Smooth muscle cell of the pulmonary artery (primary cell): Measurements from ENCODE around the gene VCP. TPM values are rescaled to one million over a fixed set of nuclear protein-coding genes. Genes with fewer than 3 reads are reported as not detected.

ENCODE experiments used
- total RNA-seq: library from RNA; depleted of rRNA; stranded (reverse); fragments of >200 nt; gene quantifications from 2 replicates; pipeline ENCODE4 v1.2.3, GENCODE V29; 2014

The VCP gene
- 381 and 478 TPM in 2 replicates for total RNA-seq

DNA sequence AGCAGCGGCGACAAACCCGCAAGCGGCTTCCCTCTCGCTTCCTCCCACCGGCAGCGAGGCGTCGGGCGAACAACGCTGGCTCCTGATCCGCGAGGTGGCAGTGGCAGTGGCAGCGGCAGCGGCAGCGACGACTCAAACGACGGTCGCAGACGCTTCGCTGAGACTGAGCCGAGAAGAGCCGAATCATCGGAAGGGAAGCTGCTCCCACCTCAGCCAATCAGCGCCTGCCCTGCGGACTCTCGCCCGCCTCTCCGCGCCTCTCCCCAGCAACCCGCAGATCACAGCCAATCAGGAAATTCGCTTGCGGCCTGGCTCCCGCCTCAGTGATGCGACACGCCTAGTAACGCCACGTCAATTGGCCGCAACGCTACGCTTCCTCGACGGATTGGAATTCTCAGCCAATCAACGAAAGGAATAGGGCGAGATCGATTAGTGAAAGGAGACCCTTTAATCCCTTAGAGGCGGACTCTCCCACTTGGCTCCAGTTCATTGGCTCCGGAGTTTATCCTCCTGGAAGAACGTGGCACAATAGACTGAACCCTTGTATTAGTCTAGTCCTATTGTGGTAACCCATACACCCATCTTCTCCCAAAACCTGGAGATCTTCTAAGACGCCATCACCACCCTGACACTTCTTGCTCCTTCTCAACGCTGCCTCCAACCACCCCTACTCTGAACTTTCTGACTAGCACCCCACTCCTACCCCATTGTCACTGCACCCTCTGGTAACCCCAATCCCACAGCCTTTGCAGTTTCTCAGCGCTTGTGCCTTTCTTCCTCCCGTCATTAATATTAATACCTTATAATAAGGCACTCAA, at the start of gene VCP:
Gene VCP (minus strand): TSS at position 165 of the 818 bp plus-strand sequence. CDS start 272 bp downstream, outside the sequence.

DNA sequence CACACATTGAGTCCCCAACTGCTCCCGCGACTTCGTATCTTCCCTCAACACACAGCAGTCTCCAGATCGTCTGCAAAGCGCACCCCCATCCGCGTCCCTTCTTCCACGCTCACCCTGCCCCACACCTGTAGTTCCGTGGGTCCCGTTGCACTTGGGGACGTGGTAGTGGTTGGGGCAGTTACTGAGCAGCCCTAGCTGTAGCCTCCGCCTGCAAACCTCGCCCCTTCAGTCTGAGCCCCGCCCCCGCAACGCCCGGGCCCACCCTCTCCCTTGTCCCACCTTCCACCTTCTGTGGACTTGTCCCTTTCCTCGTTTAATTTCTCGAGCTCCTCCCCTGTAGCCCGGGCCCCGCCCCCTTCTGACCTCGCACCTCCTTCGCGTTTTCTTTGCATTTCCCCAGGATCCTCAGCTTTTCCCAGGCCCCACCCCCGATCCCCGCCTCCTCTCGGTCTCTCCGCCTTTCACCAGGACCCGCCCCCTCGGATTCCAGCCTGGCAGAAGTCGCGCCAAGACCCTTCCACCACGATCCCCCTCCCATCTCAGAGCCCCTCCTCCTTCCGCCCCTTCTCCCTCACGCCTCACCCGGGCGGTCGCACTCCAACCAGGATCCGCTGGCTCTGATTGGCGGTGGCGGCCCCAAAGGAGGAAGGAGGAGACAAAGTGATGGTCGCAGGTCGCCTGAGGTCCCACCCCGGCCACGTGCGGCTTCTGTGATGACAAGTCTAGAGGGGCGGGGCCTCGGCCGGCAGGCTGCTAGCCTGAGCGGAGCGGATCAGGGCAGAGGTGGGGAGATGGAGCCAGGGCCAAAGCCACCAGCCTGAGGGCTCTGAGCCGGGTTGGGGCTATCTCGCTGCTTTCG, 43.5 kb upstream of the VCP start, which contains the start of gene ATOSB:
Gene ATOSB (minus strand): TSS at position 183 of the 859 bp plus-strand sequence. CDS start 7,588 bp downstream, outside the sequence.

DNA sequence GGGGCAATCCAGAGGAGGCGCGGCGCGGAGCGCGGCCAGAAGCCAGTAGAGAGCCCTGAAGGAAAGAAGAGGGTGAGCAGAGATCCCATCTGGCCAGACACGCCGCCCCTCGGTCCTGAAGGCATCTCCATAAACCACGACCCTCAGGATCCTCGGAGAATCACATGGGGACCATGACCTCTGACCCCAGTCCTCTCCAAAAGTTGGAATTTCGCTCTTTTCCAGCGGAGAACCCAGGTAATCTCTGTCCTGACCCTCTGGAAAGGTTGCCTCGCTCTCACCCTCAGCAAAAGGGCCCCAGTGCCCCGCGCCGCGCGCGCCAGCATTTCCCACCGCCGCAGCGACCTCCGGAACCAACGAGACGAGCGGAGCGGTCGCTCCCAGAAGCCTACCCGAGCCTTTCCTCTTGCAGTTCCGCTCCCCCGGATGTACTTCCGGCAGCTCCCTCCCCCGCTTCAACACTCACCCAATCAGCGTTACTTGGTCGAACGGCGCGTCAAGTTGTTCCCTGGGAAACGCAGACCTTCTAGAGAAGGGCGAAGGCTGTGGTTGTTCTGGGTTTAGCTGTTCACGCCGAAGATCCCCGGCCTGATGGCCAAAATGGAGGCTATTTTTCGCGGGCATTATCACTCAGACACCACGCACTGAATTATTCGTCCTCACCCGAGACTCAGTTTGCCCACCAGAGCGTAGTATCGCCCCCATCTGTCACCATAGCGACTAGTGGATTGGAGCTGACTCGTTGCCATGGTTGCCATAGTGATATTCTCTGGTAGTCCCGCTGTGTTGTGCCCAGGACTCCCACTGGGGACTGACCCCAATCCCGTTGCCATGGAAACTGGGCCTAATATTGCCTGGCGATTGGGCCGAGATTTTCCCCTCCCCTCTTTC, 30.6 kb upstream of the VCP start, which contains the start of gene STOML2:
Gene STOML2 (minus strand): TSS at position 363 of the 891 bp plus-strand sequence. CDS start 37 bp downstream, at position 326.

DNA sequence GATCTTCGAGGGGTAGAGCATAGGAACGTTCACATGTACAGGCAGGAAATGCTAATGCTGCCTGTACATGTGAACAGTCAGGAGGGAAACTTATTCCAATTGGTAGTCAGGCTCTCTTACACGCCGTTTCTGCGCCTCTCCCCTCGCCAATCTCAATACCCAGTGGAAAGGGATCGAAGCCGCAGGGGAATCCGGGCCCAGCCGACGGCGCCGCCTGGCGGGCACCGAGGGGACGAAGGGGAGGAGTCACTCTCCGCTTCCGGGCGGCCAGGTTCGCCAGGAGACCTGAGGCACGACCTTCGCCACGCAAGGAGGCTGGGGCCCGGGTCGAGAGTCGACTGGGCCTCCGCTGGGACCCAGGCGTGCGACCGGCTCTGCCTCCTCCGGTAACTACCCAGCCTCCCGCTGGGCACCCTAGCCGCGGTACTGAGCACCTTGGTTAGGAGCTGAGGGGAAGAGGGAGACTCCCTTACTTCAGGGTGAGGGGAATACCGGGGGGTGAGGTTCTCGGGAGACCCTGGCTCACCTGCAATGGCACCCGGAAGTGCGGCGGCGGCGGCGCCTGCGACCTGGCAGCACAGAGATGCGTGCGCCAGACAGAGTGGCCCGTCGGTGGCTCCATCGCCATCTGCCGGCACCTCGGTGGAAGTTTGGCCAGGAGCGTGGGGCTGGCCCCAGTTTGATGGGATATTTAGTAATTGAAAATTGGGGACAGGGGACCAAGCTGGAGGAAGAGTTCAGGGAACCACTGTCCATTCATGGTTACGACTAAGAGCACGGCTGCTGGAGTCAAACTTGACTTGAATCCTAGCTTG, 23.8 kb upstream of the VCP start, which contains the start of gene PIGO:
Gene PIGO (minus strand): TSS at position 557 of the 815 bp plus-strand sequence. CDS start 1,026 bp downstream, outside the sequence.

DNA sequence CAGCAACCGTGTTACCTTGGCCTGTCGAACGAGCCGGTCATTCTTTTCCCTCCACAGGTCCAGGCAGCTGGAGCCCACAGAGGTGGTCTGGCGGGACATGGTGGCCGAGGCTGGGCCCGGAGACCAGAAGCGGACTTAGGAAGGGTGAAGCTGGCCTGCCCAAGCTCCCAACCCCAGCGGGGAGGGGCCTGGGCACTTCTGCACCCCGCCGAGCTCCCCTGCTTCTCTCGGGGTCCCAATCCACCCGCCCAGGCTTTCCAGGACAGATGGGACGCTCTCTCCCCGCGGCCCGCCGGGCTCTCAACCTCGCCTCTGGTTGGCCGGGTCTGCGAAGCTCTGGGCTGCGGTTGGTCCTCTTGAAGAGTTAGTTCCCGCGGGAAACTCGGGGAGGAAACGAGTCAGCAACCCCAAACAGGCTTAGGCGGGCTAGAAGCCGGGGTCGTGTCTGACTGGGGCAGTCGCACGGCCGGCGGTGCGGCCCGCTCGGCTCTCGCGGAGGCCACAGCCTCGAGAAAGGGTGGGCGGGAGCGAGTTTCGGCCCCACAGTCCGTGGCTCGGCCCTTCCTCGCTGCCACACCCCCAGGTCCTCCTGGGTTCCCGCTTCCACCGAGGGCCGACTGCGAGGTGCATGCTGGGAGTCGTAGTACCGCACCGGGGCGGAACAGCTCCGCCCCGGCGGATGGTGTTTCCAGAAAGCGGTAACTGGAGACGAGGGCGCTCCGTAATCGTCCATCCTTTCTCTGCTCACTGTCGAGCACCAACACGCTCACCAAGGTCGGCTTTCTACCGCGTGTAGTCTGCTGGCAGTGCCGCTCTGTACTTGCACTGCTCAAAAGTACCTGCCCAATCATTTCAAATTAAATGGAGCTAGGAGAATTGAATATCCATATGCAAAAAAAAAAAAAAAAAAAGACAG, 7.3 kb upstream of the VCP start, which contains the start of gene FANCG:
Gene FANCG (minus strand): TSS at position 517 of the 916 bp plus-strand sequence. CDS start 418 bp downstream, at position 99.

Other genes with a start within 250 kb of the VCP start
- gene PHF24, start 114.3 kb downstream of the VCP start, total RNA-seq = 0.07 and 0.10 TPM in 2 replicates
- 10.2 and 10.5 TPM in 2 replicates for gene DNAJB5, start 82.9 kb downstream of the VCP start, total RNA-seq
- 10.4 and 10.9 TPM in 2 replicates for gene FANCG, start 7.3 kb upstream of the VCP start, total RNA-seq
- 18.8 and 25.9 TPM in 2 replicates for gene PIGO, start 24.0 kb upstream of the VCP start, total RNA-seq
- 99.2 and 132 TPM in 2 replicates for gene STOML2, start 30.5 kb upstream of the VCP start, total RNA-seq
- 28.2 and 37.1 TPM in 2 replicates for gene ATOSB, start 43.2 kb upstream of the VCP start, total RNA-seq
- 34.3 and 40.9 TPM in 2 replicates for gene UNC13B, start 89.4 kb upstream of the VCP start, total RNA-seq